HG03439 (cell line): ENCODE measurements around the gene MED7.
"Not testable (repeated sequence)": the region's sequence is repeated elsewhere in the genome, so short reads cannot be mapped to it uniquely, and the experiment has no call there.

Source experiments
- ATAC-seq: cut with Tn5 transposase; IDR thresholded peaks from one replicate; pipeline ENCODE4 v1.9.1; 2021; ENCODE audit warnings: mild to moderate bottlenecking, moderate library complexity; ENCODE audit not compliant: unreplicated experiment

The MED7 gene

GRCh38 chr5:157142317-157143126 lies at the start of gene MED7:
Gene MED7, minus strand, starts transcription at chr5:157142865. Its CDS starts 3,434 bp downstream, at chr5:157139431.
- ATAC-seq: peak; percentile 99

- peak; percentile 69 for ATAC-seq
Observed at GRCh38 chr5:157189223-157189622, 46.6 kb upstream of the MED7 start.

- no peak for ATAC-seq
Observed at GRCh38 chr5:157188270-157188669, 45.6 kb upstream of the MED7 start.

- ATAC-seq: no peak
Observed at GRCh38 chr5:157187046-157187754, 44.5 kb upstream of the MED7 start.

- ATAC-seq: no peak
Observed at GRCh38 chr5:157186309-157187045, 43.8 kb upstream of the MED7 start.

GRCh38 chr5:157185122-157185521 lies 42.5 kb upstream of the MED7 start:
- not testable (repeated sequence) for ATAC-seq

GRCh38 chr5:157184117-157184670 lies 41.5 kb upstream of the MED7 start:
- ATAC-seq: no peak

- no peak for ATAC-seq
Observed at GRCh38 chr5:157182143-157182757, 39.6 kb upstream of the MED7 start.

GRCh38 chr5:157180374-157181264 lies 38.0 kb upstream of the MED7 start, which contains the start of gene ITK:
Gene ITK, plus strand, starts transcription at chr5:157180840. Its CDS starts 138 bp downstream, at chr5:157180978.
- no peak for ATAC-seq

GRCh38 chr5:157178966-157179365 lies 36.3 kb upstream of the MED7 start:
- no peak for ATAC-seq

- ATAC-seq: no peak
Observed at GRCh38 chr5:157177953-157178352, 35.3 kb upstream of the MED7 start.

GRCh38 chr5:157175071-157175612 lies 32.5 kb upstream of the MED7 start:
- no peak for ATAC-seq

GRCh38 chr5:157172403-157172802 lies 29.7 kb upstream of the MED7 start:
- peak; percentile 99 for ATAC-seq

GRCh38 chr5:157168286-157168685 lies 25.6 kb upstream of the MED7 start:
- ATAC-seq: no peak

- no peak for ATAC-seq
Observed at GRCh38 chr5:157167214-157167621, 24.6 kb upstream of the MED7 start.

GRCh38 chr5:157166214-157167213 lies 23.8 kb upstream of the MED7 start, which contains the start of gene GARIN3:
Gene GARIN3, minus strand, starts transcription at chr5:157166264. Its CDS starts 96 bp downstream, at chr5:157166168.
- ATAC-seq: no peak

- ATAC-seq: no peak
Observed at GRCh38 chr5:157165668-157166067, 23.0 kb upstream of the MED7 start.

GRCh38 chr5:157165261-157165660 lies 22.6 kb upstream of the MED7 start:
- no peak for ATAC-seq
